Measurements from ENCODE around the gene EEF1E1.

EEF1E1 gene

GRCh38 chr6:8114956-8115355 lies 12.6 kb upstream of the EEF1E1 start:
- Histone ChIP-seq H3K36me3 (ENCODE audit: control insufficient read depth, insufficient read depth, low read length) (no peaks in the 10 kb centered on the region), H3K9me3 (ENCODE audit: control insufficient read depth, low read length) (no peaks in the 10 kb centered on the region), H3K4me3 (ENCODE audit: insufficient read depth, low read depth, low read length) (no peak overlapping the region), H3K27ac (ENCODE audit: insufficient read depth, low read depth, low read length, poor library complexity, severe bottlenecking) (no peak overlapping the region), H3K27me3 (ENCODE audit: control insufficient read depth, insufficient read depth, low read length, poor library complexity, severe bottlenecking) (no peaks in the 10 kb centered on the region), H3K4me1 (ENCODE audit: control insufficient read depth, insufficient read depth, low read length) (no peaks in the 10 kb centered on the region)
- WGBS, 2 experiments = 70 to 72% methylated on average over 4 of the region's 4 CpGs

- H3K36me3 ChIP-seq (ENCODE audit: control insufficient read depth, insufficient read depth, low read length) = no peaks in the 10 kb centered on the region
Observed at GRCh38 chr6:8113131-8113654, 10.8 kb upstream of the EEF1E1 start.

GRCh38 chr6:8110725-8111124 lies 8.4 kb upstream of the EEF1E1 start:
- no peaks in the 10 kb centered on the region for H3K9me3 ChIP-seq (ENCODE audit: control insufficient read depth, low read length)
- H3K4me3 ChIP-seq (ENCODE audit: insufficient read depth, low read depth, low read length) = no peak overlapping the region
- H3K36me3 ChIP-seq (ENCODE audit: control insufficient read depth, insufficient read depth, low read length) = no peaks in the 10 kb centered on the region
- 92 to 93% methylated on average over 1 of the region's 1 CpG for WGBS, 2 experiments
- no peak overlapping the region for H3K27ac ChIP-seq (ENCODE audit: insufficient read depth, low read depth, low read length, poor library complexity, severe bottlenecking)
- H3K27me3 ChIP-seq (ENCODE audit: control insufficient read depth, insufficient read depth, low read length, poor library complexity, severe bottlenecking) = no peaks in the 10 kb centered on the region
- no peaks in the 10 kb centered on the region for H3K4me1 ChIP-seq (ENCODE audit: control insufficient read depth, insufficient read depth, low read length)

More at GRCh38 chr6:8113131-8113654, 10.8 kb upstream of the EEF1E1 start:
- Histone ChIP-seq H3K4me1 (ENCODE audit: control insufficient read depth, insufficient read depth, low read length) (no peaks in the 10 kb centered on the region), H3K27me3 (ENCODE audit: control insufficient read depth, insufficient read depth, low read length, poor library complexity, severe bottlenecking) (no peaks in the 10 kb centered on the region), H3K27ac (ENCODE audit: insufficient read depth, low read depth, low read length, poor library complexity, severe bottlenecking) (no peak overlapping the region), H3K4me3 (ENCODE audit: insufficient read depth, low read depth, low read length) (no peak overlapping the region), H3K9me3 (ENCODE audit: control insufficient read depth, low read length) (no peaks in the 10 kb centered on the region)
- WGBS, 2 experiments = 83 to 100% methylated on average over 2 of the region's 4 CpGs

GRCh38 chr6:8110117-8110721 lies 7.9 kb upstream of the EEF1E1 start:
- H3K36me3 ChIP-seq (ENCODE audit: control insufficient read depth, insufficient read depth, low read length) = no peaks in the 10 kb centered on the region
- H3K27me3 ChIP-seq (ENCODE audit: control insufficient read depth, insufficient read depth, low read length, poor library complexity, severe bottlenecking) = no peaks in the 10 kb centered on the region
- no peaks in the 10 kb centered on the region for H3K9me3 ChIP-seq (ENCODE audit: control insufficient read depth, low read length)
- H3K4me1 ChIP-seq (ENCODE audit: control insufficient read depth, insufficient read depth, low read length) = no peaks in the 10 kb centered on the region
- WGBS, 2 experiments = 85 to 90% methylated on average over 3 to 4 of the region's 4 CpGs
- no peak overlapping the region for H3K4me3 ChIP-seq (ENCODE audit: insufficient read depth, low read depth, low read length)
- H3K27ac ChIP-seq (ENCODE audit: insufficient read depth, low read depth, low read length, poor library complexity, severe bottlenecking) = no peak overlapping the region

- no peaks in the 10 kb centered on the region for H3K27me3 ChIP-seq (ENCODE audit: control insufficient read depth, insufficient read depth, low read length, poor library complexity, severe bottlenecking)
- WGBS, 2 experiments = 85 to 87% methylated on average over 13 of the region's 13 CpGs
- H3K4me1 ChIP-seq (ENCODE audit: control insufficient read depth, insufficient read depth, low read length) = no peaks in the 10 kb centered on the region
- H3K4me3 ChIP-seq (ENCODE audit: insufficient read depth, low read depth, low read length) = no peak overlapping the region
- H3K36me3 ChIP-seq (ENCODE audit: control insufficient read depth, insufficient read depth, low read length) = no peaks in the 10 kb centered on the region
- H3K9me3 ChIP-seq (ENCODE audit: control insufficient read depth, low read length) = no peaks in the 10 kb centered on the region
- no peak overlapping the region for H3K27ac ChIP-seq (ENCODE audit: insufficient read depth, low read depth, low read length, poor library complexity, severe bottlenecking)
Observed at GRCh38 chr6:8108759-8109539, 6.6 kb upstream of the EEF1E1 start.

GRCh38 chr6:8108031-8108660 lies 5.8 kb upstream of the EEF1E1 start:
- no peaks in the 10 kb centered on the region for H3K27me3 ChIP-seq (ENCODE audit: control insufficient read depth, insufficient read depth, low read length, poor library complexity, severe bottlenecking)
- no peaks in the 10 kb centered on the region for H3K36me3 ChIP-seq (ENCODE audit: control insufficient read depth, insufficient read depth, low read length)
- no peaks in the 10 kb centered on the region for H3K9me3 ChIP-seq (ENCODE audit: control insufficient read depth, low read length)
- no peak overlapping the region for H3K27ac ChIP-seq (ENCODE audit: insufficient read depth, low read depth, low read length, poor library complexity, severe bottlenecking)
- no peaks in the 10 kb centered on the region for H3K4me1 ChIP-seq (ENCODE audit: control insufficient read depth, insufficient read depth, low read length)
- H3K4me3 ChIP-seq (ENCODE audit: insufficient read depth, low read depth, low read length) = no peak overlapping the region
- WGBS, 2 experiments = 92 to 95% methylated on average over 4 of the region's 4 CpGs

GRCh38 chr6:8105791-8106190 lies 3.4 kb upstream of the EEF1E1 start:
- no peak overlapping the region for H3K4me3 ChIP-seq (ENCODE audit: insufficient read depth, low read depth, low read length)
- H3K9me3 ChIP-seq (ENCODE audit: control insufficient read depth, low read length) = no peaks in the 10 kb centered on the region
- no peaks in the 10 kb centered on the region for H3K36me3 ChIP-seq (ENCODE audit: control insufficient read depth, insufficient read depth, low read length)
- no peaks in the 10 kb centered on the region for H3K4me1 ChIP-seq (ENCODE audit: control insufficient read depth, insufficient read depth, low read length)
- H3K27me3 ChIP-seq (ENCODE audit: control insufficient read depth, insufficient read depth, low read length, poor library complexity, severe bottlenecking) = no peaks in the 10 kb centered on the region
- no peak overlapping the region for H3K27ac ChIP-seq (ENCODE audit: insufficient read depth, low read depth, low read length, poor library complexity, severe bottlenecking)

GRCh38 chr6:8103726-8104125 lies 1.4 kb upstream of the EEF1E1 start:
- Histone ChIP-seq H3K36me3 (ENCODE audit: control insufficient read depth, insufficient read depth, low read length) (no peaks in the 10 kb centered on the region), H3K4me1 (ENCODE audit: control insufficient read depth, insufficient read depth, low read length) (no peaks in the 10 kb centered on the region), H3K4me3 (ENCODE audit: insufficient read depth, low read depth, low read length) (no peak overlapping the region), H3K27me3 (ENCODE audit: control insufficient read depth, insufficient read depth, low read length, poor library complexity, severe bottlenecking) (no peaks in the 10 kb centered on the region), H3K27ac (ENCODE audit: insufficient read depth, low read depth, low read length, poor library complexity, severe bottlenecking) (no peak overlapping the region), H3K9me3 (ENCODE audit: control insufficient read depth, low read length) (no peaks in the 10 kb centered on the region)

GRCh38 chr6:8100159-8100854 lies 2.0 kb downstream of the EEF1E1 start:
- H3K27ac ChIP-seq (ENCODE audit: insufficient read depth, low read depth, low read length, poor library complexity, severe bottlenecking) = no peak overlapping the region
- H3K4me1 ChIP-seq (ENCODE audit: control insufficient read depth, insufficient read depth, low read length) = no peaks in the 10 kb centered on the region

GRCh38 chr6:8090650-8091049 lies 11.7 kb downstream of the EEF1E1 start:
- Histone ChIP-seq H3K4me3 (ENCODE audit: insufficient read depth, low read depth, low read length) (no peak overlapping the region), H3K27ac (ENCODE audit: insufficient read depth, low read depth, low read length, poor library complexity, severe bottlenecking) (no peak overlapping the region), H3K9me3 (ENCODE audit: control insufficient read depth, low read length) (peaks cover 4% of the 10 kb centered on the region), H3K36me3 (ENCODE audit: control insufficient read depth, insufficient read depth, low read length) (peaks cover 45% of the 10 kb centered on the region), H3K4me1 (ENCODE audit: control insufficient read depth, insufficient read depth, low read length) (no peaks in the 10 kb centered on the region), H3K27me3 (ENCODE audit: control insufficient read depth, insufficient read depth, low read length, poor library complexity, severe bottlenecking) (no peaks in the 10 kb centered on the region)
- 90 to 94% methylated on average over 2 to 3 of the region's 3 CpGs for WGBS, 2 experiments

More at GRCh38 chr6:8100159-8100854, 2.0 kb downstream of the EEF1E1 start:
- 94 to 95% methylated on average over 7 to 8 of the region's 8 CpGs for WGBS, 2 experiments
- H3K4me3 ChIP-seq (ENCODE audit: insufficient read depth, low read depth, low read length) = no peak overlapping the region
- peaks cover 19% of the 10 kb centered on the region for H3K36me3 ChIP-seq (ENCODE audit: control insufficient read depth, insufficient read depth, low read length)
- no peaks in the 10 kb centered on the region for H3K27me3 ChIP-seq (ENCODE audit: control insufficient read depth, insufficient read depth, low read length, poor library complexity, severe bottlenecking)
- no peaks in the 10 kb centered on the region for H3K9me3 ChIP-seq (ENCODE audit: control insufficient read depth, low read length)
